Stimulated activated CD8-positive, alpha-beta memory T cell treated with anti-CD3 and anti-CD28 coated beads, Interleukin-4, amount 100 ng/mL, for 48 hours (primary cell): ENCODE results near the gene LRCH1.
"Not testable (repeated sequence)": the region's sequence is repeated elsewhere in the genome, so short reads cannot be mapped to it uniquely, and the experiment has no call there.

Experiments used
- DNase-seq: peaks from one replicate; pipeline ENCODE4 v3.0.0-alpha.2; 2020

LRCH1 gene

DNA sequence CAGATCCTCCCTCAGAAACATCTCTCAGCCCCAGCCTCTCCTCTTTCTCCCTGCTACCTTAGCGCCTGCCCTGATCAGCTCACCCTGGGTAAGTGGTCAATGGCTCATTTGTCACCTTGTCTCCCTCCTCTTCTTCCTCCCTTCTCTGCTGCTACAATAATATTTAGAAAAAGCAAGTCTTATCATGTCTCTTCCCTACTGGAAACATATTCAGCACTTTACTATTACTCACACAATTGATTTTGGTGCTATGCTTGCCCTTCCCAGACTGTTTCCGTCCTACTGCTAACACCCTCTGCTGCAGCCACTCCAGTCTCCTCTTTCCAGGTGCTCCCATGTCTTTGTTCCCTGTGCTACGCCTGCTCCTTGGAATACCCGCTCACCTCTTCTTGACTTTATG lies 208.2 kb downstream of the LRCH1 start:
- DNase-seq: no peak

DNA sequence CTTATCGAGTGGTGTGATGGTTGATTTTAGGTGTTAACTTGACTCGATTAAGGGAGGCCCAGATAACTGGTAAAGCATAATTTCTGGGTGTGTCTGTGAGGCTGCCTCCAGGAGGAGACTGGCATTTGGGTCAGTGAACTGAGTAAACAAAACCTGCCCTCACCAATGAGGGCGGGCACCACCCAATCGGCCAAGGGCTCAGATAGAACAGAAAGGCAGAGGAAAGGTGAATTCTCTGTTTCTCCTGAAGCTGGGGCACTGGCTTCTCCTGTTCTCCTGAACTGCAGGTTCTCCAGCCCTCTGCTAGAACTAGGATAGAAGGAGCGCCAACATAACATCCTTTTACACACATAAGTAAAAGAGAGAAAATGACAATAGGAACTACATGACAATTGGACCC lies 208.9 kb downstream of the LRCH1 start:
- DNase-seq: no peak

DNA sequence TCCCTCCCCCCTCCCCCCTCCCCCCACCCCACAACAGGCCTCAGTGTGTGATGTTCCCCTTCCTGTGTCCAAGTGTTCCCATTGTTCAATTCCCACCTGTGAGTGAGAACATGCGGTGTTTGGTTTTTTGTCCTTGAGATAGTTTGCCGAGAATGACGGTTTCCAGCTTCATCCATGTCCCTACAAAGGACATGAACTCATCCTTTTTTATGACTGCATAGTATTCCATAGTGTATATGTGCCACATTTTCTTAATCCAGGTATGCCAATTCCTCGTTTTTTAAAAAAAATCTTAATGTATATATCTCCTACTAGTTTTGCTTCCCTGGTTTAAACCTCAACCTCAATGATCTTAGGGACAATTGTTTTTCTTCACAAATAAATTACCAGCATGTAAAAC lies 217.0 kb downstream of the LRCH1 start:
- not testable (repeated sequence) for DNase-seq

DNA sequence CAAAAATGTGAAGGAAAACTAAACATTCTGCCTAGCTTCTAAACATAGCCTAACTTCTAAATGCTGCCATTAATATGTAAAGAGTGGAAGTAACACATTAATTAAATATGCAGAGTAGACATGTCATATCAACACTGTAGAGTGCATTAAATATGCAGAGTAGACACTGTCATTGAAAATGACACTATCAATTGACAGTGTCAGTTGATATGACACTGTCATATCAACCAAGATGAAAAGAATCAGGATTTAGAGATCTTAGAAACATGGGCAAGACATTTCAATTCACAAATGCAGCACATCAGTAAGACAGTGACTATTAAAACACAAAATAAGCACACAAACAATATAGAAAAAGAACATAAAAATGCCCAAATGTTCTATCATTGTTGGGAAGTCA lies 218.7 kb downstream of the LRCH1 start:
- no peak for DNase-seq

DNA sequence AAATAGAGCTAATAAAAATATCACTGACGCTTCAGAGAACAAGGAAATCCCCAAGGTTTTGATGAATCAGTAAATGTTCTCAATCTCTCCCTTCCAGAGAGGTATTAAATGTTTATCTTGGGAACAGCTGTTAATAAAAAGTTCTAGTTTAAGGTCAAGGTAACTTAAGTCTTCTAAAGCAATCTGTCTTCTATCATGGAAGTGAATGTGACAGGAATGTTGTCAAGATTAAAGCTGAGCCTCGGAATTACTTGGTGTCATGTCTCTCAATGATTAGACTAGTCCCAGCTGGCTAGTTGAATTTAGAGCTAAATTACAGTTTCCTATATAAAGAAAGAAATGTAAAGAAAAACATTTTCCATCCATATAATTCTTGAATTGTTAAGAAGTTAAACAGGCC lies 220.6 kb downstream of the LRCH1 start:
- no peak for DNase-seq

DNA sequence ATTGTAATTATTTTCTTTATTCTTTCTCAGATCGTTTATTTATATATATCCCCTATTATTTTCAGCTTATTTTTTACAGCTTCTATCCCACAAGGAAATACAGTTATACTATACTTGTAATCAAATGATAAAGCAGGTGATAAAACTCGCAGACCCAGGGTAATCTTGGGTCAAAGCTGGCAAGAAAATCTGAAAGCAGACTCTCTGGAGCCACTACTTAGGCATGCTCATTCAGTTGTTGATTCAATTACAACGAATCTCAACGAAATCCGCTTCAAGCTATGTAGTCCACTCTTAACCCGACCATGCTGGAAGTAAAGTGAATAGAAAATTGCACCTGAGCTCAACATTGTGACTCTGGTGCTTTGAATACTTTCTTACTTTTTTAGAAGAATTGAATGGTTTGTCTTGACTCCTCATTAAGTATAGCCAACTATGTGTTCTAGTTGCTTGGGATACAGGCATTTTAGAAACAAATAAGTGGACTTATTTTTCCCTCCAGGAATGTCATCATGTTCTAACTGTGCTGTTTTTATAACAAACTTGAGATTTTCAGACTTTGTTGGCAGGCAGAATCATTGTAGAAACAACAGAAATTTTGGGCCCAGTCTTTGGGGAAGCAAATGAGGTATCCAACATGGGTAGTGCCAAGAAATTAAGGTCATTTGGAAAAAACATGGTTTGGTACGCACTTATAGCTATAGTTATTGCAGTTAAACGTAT lies 222.6 kb downstream of the LRCH1 start:
- DNase-seq: no peak

DNA sequence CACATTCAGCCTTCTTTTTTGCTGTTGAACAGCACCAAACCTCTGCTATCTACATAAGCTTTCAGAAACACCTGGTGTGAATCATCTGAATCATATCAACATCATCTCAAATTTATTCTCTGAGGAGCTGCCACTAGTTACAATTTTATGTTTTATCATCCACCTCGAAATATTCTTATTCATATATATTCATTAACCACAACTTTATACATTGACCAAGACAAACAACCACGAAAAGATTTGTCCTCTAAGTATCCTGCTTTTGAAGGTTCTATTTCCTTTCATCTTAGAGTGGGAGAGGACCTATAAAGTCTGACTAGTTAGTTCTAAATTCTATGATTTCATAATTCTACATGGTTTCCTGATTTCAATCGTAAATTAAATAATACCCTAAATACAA lies 225.1 kb downstream of the LRCH1 start:
- DNase-seq: no peak

DNA sequence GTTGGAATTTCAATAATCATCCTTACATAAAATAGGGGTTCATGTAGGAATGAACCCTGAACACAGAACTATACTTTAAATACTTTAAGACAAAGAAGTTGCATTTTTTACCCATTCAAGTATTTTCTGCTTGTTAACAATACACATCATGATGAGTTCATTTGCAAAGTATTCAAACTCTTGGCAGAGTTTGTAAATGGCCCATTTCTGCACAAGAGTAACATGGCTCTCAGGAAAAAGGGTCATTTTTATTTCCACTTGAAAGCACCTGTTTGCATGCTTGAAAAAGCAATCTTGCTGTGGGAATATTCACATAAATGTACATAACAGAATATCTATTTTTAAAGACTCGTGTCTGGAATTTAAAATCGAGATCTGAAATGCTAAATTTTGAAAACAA lies 225.9 kb downstream of the LRCH1 start:
- DNase-seq: no peak

DNA sequence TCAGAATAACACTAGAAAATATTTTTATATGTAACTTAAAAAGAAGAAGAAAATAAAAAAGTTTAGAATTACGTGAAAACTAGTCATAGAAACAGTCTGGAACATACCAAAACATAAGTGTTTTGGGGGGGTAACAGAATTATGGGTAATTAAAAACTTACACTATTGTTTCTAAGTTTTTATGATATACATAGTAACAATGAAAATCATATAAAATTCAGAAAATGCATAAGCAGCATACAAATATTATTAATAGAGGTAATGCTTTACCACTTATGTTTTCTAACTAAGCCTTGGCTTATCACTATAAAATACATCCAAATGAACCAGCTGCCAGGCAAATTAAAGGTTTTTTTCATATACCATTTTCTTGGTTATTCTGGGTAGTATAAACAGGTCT lies 229.1 kb downstream of the LRCH1 start:
- DNase-seq: no peak

DNA sequence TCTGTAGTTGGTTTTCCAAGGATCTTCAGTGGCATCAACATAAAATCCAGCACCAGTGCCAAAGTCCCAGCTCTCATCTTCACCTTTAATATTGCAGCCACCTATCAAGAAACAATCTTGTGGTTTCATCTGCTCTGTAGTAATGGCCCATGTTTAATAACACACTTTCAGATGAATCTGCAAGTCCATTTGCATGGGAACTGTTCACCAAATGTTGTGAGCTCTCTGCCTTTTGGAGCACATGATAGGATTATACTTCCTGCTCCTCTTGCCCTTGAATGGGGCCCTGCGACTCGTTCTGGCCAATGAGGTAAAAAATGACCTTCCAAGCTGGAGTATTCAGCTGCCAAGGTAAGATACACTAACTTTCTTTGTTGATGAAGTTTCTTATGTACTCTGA lies 229.7 kb downstream of the LRCH1 start:
- no peak for DNase-seq

DNA sequence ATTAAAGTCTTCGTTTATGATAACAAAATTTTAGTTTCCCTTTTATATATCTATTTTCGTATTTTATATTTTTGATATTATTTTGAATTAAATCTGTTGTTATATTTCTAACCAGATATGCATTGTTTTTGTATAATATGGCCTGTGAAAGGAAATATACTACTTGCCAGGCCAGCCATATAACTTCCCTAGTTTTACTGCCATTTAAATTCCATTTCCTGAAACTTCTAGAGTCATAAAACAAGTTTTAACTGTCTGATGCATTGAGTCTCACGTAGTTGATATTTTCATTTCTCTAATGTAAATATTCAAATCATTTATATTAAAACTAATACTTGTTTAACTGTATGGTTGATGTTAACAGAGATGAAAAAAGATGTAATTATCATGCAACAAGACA lies 230.5 kb downstream of the LRCH1 start:
- DNase-seq: no peak

DNA sequence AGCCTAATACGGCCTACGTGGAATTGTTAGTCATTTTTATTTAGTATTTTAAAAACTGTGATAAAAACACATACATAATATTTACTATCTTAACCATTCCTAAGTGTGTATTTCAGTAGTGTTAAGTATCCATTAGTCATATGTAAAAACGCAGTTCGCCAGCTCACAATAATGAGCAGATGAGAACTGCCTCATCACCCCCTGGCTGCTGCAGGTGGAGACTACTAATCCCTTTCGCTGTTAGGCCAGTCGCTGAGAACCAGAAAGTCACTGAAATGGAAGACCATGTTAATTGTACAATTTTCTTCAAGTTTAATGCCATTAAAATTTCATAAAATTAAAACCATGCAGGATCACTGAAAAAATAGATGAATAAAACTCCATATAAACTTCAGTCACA lies 242.4 kb downstream of the LRCH1 start:
- DNase-seq: no peak

DNA sequence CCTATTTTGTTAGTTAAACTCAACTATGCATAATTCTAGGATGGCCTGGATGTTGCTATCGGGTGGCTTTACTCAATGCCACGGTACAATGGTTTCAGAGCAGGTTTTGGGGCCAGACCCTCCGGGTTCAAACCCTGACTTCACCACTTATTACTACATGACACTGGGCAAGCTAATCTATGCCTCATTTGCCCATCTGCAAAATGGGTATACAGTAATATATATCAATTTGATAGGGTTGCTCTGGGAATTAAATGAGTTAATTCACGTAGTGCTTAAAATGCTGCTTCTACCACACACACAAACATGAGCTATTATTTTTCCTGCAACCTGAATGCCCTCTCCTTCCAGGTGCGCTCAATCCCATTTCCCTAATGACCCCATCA lies 243.2 kb downstream of the LRCH1 start:
- no peak for DNase-seq

DNA sequence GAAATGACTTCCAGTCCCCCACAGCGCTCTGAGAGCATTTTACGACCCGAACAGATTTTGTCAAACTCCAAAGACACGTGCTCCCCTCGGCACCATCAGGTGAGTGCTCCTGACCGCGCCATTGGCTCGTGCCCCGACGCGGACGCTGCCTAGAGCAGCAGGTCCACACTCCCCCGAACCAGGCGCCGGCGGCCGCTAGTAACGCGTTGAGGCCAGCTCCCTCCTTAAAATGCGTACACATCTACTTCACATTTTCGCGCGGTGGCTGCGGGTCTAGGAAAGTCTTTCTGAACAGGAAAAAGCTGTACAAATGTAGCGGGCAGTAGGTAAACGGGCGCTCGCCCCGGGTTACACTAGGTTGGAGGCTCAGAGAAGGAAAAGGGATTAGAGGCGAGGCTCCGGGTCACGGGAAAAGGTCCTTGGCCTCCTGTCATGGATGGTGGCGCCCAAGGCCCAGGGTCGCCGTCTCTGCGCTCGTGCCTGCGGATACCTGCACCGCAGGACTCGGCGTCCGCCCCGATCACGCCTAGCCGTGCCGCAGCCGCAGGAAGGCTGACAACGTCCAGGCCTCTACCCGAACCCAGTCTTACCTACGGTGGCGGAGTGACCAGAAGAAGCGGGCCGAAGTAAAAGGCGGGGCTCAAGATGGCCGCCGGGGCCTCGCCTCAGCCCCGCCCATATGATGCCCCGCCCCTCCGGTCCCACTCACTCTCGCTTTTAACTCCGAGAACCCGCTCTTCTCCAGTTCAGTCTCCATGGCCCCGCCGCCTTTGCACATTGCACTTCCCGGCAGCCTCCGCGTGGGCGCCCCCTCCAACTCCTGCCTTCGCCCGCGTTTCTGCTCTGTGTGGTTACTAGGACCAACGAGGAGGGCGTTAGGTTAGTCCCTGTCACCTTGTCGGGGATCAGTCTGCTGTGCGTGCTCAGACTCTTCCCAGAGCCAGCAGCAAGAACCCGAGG lies 243.8 kb downstream of the LRCH1 start, which contains the start of gene ESD:
ESD (minus strand) TSS at position 647 of the 960 bp plus-strand sequence. CDS start 5,748 bp downstream, outside the sequence.
- peak; percentile 97 for DNase-seq

DNA sequence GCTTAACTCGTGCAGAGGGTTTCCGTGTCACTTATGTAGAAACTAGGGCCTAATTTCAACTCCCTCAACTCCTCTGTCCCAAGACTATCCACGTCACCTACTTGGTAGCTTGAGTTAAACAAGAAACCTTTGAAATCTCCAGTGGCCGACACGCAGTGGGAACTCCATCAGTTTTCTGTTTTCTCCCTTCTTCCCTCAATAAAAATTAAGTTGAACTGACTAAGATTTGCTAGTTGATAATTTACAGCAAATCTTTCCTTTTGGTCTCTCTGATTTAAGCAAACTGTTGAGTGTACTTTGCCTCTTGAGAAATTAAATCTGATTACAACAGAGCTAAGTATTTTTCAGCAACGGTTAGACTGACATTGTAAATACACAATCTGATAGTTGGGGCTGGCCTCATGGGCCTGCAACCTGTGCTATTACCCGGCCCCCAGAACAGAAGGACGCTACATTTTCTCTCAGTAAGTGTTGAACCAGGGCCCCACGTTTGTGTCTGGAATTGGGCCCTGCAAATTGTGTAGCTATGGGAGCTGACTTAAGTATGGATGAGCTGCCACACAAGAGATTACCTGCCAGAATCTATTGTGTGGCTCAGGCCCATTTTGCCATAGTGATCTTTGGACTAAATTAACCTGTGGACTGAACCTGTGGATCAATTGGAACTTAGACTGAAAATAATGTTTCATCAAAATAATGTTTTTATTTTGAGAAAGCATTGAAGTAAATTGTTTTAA lies 244.7 kb downstream of the LRCH1 start:
- DNase-seq: peak; percentile 29

DNA sequence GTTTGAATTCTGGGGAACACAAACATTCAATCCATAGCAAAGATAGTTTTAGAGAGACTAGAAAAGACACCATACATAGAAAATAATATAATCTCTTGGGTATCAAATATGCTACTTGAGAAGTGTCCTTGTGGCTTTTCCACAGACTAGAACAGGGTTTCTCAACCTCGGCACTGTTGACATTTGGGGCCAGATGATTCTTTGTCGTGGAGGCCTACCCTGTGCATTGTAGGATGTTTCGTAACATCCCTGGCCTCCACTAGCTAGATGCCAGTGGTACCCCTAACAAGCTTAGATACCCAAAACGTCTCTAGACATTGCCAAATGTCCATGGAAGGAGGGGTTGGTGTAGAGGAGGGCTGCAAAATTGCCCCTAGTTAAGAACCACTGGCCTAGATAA lies 246.2 kb downstream of the LRCH1 start:
- DNase-seq: no peak

DNA sequence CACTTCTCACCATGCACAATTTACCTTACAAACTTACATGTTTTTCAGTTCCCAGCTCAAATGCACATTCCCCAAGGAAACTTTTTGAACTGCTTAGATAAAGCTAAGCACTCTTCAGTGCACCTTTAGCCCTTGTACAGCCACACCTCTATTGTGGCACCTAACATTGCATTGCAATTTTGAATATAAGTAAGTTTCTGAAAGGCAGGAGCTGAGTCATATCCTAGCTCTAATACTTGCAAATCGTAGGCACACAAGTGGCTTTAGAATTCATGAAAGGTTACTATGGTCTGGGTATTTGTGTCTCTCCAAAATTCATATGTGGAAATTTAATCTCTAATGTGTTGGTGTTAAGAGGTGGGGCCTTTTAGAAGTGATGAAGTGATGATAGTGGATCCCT lies 248.9 kb downstream of the LRCH1 start:
- DNase-seq: no peak
